Testis (tissue), 2 donors: ENCODE results near the gene CENPT.

Experiments
- CTCF ChIP-seq, 3 experiments: fragments of 450-650 bp in 2 of 3; fragments of 200-600 bp in 1 of 3; sonication (generic) in 1 of 3; IDR thresholded peaks; one replicate each; pipeline ENCODE4 v1.5.1; 2016 to 2019; ENCODE audit warnings: antibody characterized with exemption in 3 of 3, mild to moderate bottlenecking in 2 of 3, moderate library complexity in 1 of 3
- POLR2A ChIP-seq: fragments of 450-650 bp; IDR thresholded peaks from one replicate; pipeline ENCODE4 v1.6.1; 2017; ENCODE audit warnings: antibody characterized with exemption, mild to moderate bottlenecking, moderate library complexity

GRCh38 chr16:67883872-67884261, 36.4 kb upstream of the CENPT start:
- TF ChIP-seq CTCF (IDR thresholded peaks at IDR 0.05) (peak; percentile 65 to 81 (median 79)), POLR2A (no peak)
